SJSA1 (cell line): ENCODE measurements around the gene SNRNP40. TPM values are rescaled to one million over a fixed set of nuclear protein-coding genes. Genes with fewer than 3 reads are reported as not detected.

Experiments used
- DNase-seq, 2 experiments: peaks; one replicate each; pipeline ENCODE4 v3.0.0-alpha.2; 2015 to 2020; ENCODE audit warnings: low spot score in 2 of 2, low read depth in 1 of 2
- H3K27ac ChIP-seq: fragments of 250-450 bp; sonication (Bioruptor Pico); 2 replicates; pipeline ENCODE4 v1.5.1; 2020; ENCODE audit warnings: mild to moderate bottlenecking, moderate library complexity
- H3K27me3 ChIP-seq: fragments of 250-450 bp; sonication (Bioruptor Pico); replicated peaks from 2 replicates; pipeline ENCODE4 v1.5.1; 2020; ENCODE audit warnings: mild to moderate bottlenecking, moderate library complexity
- H3K36me3 ChIP-seq: fragments of 250-450 bp; sonication (Bioruptor Pico); 2 replicates; pipeline ENCODE4 v1.5.1; 2020; ENCODE audit warnings: mild to moderate bottlenecking
- H3K4me1 ChIP-seq: fragments of 250-450 bp; sonication (Bioruptor Pico); replicated peaks from 2 replicates; pipeline ENCODE4 v1.6.1; 2021; ENCODE audit warnings: mild to moderate bottlenecking
- H3K4me3 ChIP-seq: fragments of 250-450 bp; sonication (Bioruptor Pico); 2 replicates; pipeline ENCODE4 v1.5.1; 2020; ENCODE audit warnings: mild to moderate bottlenecking
- H3K9me3 ChIP-seq: fragments of 250-450 bp; sonication (Bioruptor Pico); replicated peaks from 2 replicates; pipeline ENCODE4 v1.5.1; 2020; ENCODE audit warnings: mild to moderate bottlenecking
- total RNA-seq: library from RNA; depleted of rRNA; stranded (reverse); fragments of >200 nt; shearing (Covaris generic); gene quantifications from 2 replicates; pipeline ENCODE4 v1.2.3, GENCODE V29; 2014

Gene SNRNP40
- total RNA-seq, 1 experiment from 2014 or later: 139 TPM

- no peak for DNase-seq
- no peaks in the 10 kb centered on the region for H3K36me3 ChIP-seq
- 0 out of 2 replicates have a peak, but pooled peaks cover 3% of the 10 kb centered on the region for H3K9me3 ChIP-seq
- peaks cover 33% of the 10 kb centered on the region for H3K27me3 ChIP-seq
- H3K27ac ChIP-seq: no peak overlapping the region
- H3K4me3 ChIP-seq: no peak overlapping the region
- H3K4me1 ChIP-seq: peaks cover 5% of the 10 kb centered on the region
Measured at GRCh38 chr1:31234123-31234708, 62.4 kb downstream of the SNRNP40 start.

GRCh38 chr1:31232689-31233088 lies 63.9 kb downstream of the SNRNP40 start:
- H3K36me3 ChIP-seq: no peaks in the 10 kb centered on the region
- peaks cover 18% of the 10 kb centered on the region for H3K27me3 ChIP-seq
- no peak for DNase-seq
- no peaks in the 10 kb centered on the region for H3K4me1 ChIP-seq
- H3K4me3 ChIP-seq: no peak overlapping the region
- no peaks in the 10 kb centered on the region for H3K9me3 ChIP-seq
- H3K27ac ChIP-seq: no peak overlapping the region

- Histone ChIP-seq H3K4me3 (no peak overlapping the region), H3K27me3 (peaks cover 13% of the 10 kb centered on the region; the same call in 1 of the 2 replicates), H3K36me3 (no peaks in the 10 kb centered on the region), H3K27ac (no peak overlapping the region), H3K9me3 (no peaks in the 10 kb centered on the region), H3K4me1 (no peaks in the 10 kb centered on the region)
- no peak for DNase-seq
Measured at GRCh38 chr1:31231802-31232201, 64.8 kb downstream of the SNRNP40 start.

GRCh38 chr1:31230378-31230777 lies 66.2 kb downstream of the SNRNP40 start:
- no peaks in the 10 kb centered on the region for H3K36me3 ChIP-seq
- H3K4me3 ChIP-seq: no peak overlapping the region
- H3K4me1 ChIP-seq: no peaks in the 10 kb centered on the region
- H3K27me3 ChIP-seq: 0 out of 2 replicates have a peak, but pooled peaks cover 3% of the 10 kb centered on the region
- H3K9me3 ChIP-seq: no peaks in the 10 kb centered on the region
- no peak overlapping the region for H3K27ac ChIP-seq
- no peak for DNase-seq

- Histone ChIP-seq H3K27ac (no peak overlapping the region), H3K9me3 (no peaks in the 10 kb centered on the region), H3K4me1 (no peaks in the 10 kb centered on the region), H3K27me3 (no peaks in the 10 kb centered on the region; the same call in 1 of the 2 replicates), H3K4me3 (no peak overlapping the region), H3K36me3 (no peaks in the 10 kb centered on the region)
- no peak for DNase-seq
Measured at GRCh38 chr1:31228986-31229385, 67.6 kb downstream of the SNRNP40 start.

GRCh38 chr1:31227891-31228568 lies 68.6 kb downstream of the SNRNP40 start:
- no peaks in the 10 kb centered on the region for H3K36me3 ChIP-seq
- no peak overlapping the region for H3K27ac ChIP-seq
- DNase-seq: no peak
- peaks cover 3% of the 10 kb centered on the region; the same call in 1 of the 2 replicates for H3K27me3 ChIP-seq
- H3K4me3 ChIP-seq: no peak overlapping the region
- no peaks in the 10 kb centered on the region for H3K9me3 ChIP-seq
- H3K4me1 ChIP-seq: no peaks in the 10 kb centered on the region

- Histone ChIP-seq H3K36me3 (no peaks in the 10 kb centered on the region), H3K4me3 (no peak overlapping the region), H3K27ac (no peak overlapping the region), H3K27me3 (peaks cover 3% of the 10 kb centered on the region; the same call in 1 of the 2 replicates), H3K4me1 (no peaks in the 10 kb centered on the region), H3K9me3 (no peaks in the 10 kb centered on the region)
- no peak for DNase-seq
Measured at GRCh38 chr1:31224068-31224467, 72.5 kb downstream of the SNRNP40 start.

GRCh38 chr1:31222176-31222575 lies 74.4 kb downstream of the SNRNP40 start:
- H3K4me3 ChIP-seq: no peak overlapping the region
- H3K9me3 ChIP-seq: no peaks in the 10 kb centered on the region
- H3K4me1 ChIP-seq: no peaks in the 10 kb centered on the region
- no peak overlapping the region for H3K27ac ChIP-seq
- peaks cover 3% of the 10 kb centered on the region; the same call in 1 of the 2 replicates for H3K27me3 ChIP-seq
- no peaks in the 10 kb centered on the region for H3K36me3 ChIP-seq
- no peak for DNase-seq

- H3K27ac ChIP-seq: no peak overlapping the region
- DNase-seq: no peak
- H3K27me3 ChIP-seq: peaks cover 3% of the 10 kb centered on the region; the same call in 1 of the 2 replicates
- H3K4me1 ChIP-seq: no peaks in the 10 kb centered on the region
- no peaks in the 10 kb centered on the region for H3K36me3 ChIP-seq
- no peak overlapping the region for H3K4me3 ChIP-seq
- no peaks in the 10 kb centered on the region for H3K9me3 ChIP-seq
Measured at GRCh38 chr1:31221072-31221471, 75.5 kb downstream of the SNRNP40 start.

- peaks cover 3% of the 10 kb centered on the region; the same call in 1 of the 2 replicates for H3K27me3 ChIP-seq
- no peak overlapping the region for H3K27ac ChIP-seq
- no peaks in the 10 kb centered on the region for H3K36me3 ChIP-seq
- no peaks in the 10 kb centered on the region for H3K9me3 ChIP-seq
- H3K4me1 ChIP-seq: no peaks in the 10 kb centered on the region
- H3K4me3 ChIP-seq: no peak overlapping the region
- DNase-seq: no peak
Measured at GRCh38 chr1:31219489-31219888, 77.1 kb downstream of the SNRNP40 start.

- Histone ChIP-seq H3K27ac (no peak overlapping the region), H3K36me3 (no peaks in the 10 kb centered on the region), H3K27me3 (0 out of 2 replicates have a peak, but pooled peaks cover 2% of the 10 kb centered on the region), H3K4me1 (no peaks in the 10 kb centered on the region), H3K4me3 (no peak overlapping the region), H3K9me3 (no peaks in the 10 kb centered on the region)
- DNase-seq: no peak
Measured at GRCh38 chr1:31218705-31219104, 77.9 kb downstream of the SNRNP40 start.

GRCh38 chr1:31216016-31216415 lies 80.6 kb downstream of the SNRNP40 start:
- no peak for DNase-seq
- Histone ChIP-seq H3K27me3 (no peaks in the 10 kb centered on the region), H3K36me3 (no peaks in the 10 kb centered on the region), H3K4me3 (no peak overlapping the region), H3K4me1 (no peaks in the 10 kb centered on the region), H3K9me3 (no peaks in the 10 kb centered on the region), H3K27ac (no peak overlapping the region)

GRCh38 chr1:31215065-31215570 lies 81.5 kb downstream of the SNRNP40 start:
- no peaks in the 10 kb centered on the region for H3K27me3 ChIP-seq
- no peaks in the 10 kb centered on the region for H3K4me1 ChIP-seq
- DNase-seq: no peak
- H3K9me3 ChIP-seq: no peaks in the 10 kb centered on the region
- H3K36me3 ChIP-seq: no peaks in the 10 kb centered on the region
- no peak overlapping the region for H3K4me3 ChIP-seq
- H3K27ac ChIP-seq: no peak overlapping the region

- no peak for DNase-seq
- H3K4me1 ChIP-seq: no peaks in the 10 kb centered on the region
- no peaks in the 10 kb centered on the region for H3K9me3 ChIP-seq
- no peaks in the 10 kb centered on the region for H3K36me3 ChIP-seq
- no peak overlapping the region for H3K4me3 ChIP-seq
- no peaks in the 10 kb centered on the region for H3K27me3 ChIP-seq
- H3K27ac ChIP-seq: no peak overlapping the region
Measured at GRCh38 chr1:31214316-31215064, 82.1 kb downstream of the SNRNP40 start.
